GM21825 (cell line): ENCODE results near the gene GABARAP.

Experiments
- ATAC-seq: cut with Tn5 transposase; IDR thresholded peaks from one replicate; pipeline ENCODE4 v1.9.1; 2021; ENCODE audit warnings: mild to moderate bottlenecking, moderate library complexity; ENCODE audit not compliant: unreplicated experiment

Gene GABARAP

DNA sequence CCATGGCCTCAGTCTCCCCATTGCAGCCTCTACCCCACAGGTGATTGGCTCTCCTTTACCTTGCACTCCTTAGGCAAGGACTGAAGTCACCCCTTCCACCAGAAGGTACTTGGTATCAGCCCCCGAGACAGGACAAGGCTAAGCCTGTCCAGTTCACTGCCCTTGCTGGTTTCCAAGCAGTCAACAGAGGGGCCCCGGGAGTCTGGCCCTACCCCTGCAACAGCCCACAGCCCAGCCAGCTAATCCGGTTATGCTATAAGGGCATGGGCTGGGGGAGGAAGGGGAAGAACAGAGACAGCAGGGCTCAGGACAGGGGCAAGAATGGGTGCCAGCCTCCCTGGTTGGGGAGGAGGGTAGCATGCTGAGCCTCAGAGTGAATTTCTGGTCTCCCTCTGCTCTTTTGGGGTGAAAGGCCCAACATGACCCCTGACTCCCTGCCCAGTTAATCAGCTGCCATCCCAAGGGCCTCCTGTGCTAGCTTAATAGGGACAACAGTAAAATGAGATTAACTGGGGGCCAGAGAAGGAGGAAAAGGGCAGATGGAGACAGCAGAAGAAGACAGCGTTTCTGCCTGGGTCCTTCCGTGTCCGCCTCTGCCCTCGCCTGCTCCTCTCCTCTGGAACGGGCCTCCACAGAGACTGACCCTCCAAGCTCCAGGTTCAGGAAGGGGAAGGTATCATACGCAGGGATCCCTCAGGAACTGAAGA lies 33.3 kb downstream of the GABARAP start:
- ATAC-seq = no peak

DNA sequence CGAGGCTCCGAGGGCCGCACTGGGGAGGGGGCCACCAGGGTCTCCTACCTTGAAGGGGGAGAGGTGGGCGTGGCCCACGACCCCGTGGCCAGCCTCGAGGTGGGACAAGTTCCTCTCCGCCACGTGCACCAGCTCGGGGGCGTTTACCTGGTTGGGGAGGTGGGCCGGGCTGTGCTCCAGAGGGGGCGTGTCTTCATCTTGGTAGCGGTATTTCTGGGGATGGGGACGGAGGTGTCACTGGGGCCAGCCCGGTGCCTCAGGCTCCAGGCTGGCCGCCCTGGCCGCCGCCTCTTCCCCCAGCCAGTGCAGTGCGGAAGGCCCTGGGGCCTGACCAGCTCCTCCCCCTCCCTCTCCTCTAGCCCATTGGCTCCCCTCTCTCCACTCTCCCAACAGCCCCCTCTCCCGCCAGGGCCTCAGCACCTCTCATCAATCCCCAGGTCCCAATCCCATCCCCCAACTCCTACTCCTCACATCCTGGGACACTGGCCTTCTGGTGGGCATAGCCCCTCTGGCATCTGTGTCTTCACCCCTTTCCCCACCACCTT lies 34.1 kb downstream of the GABARAP start:
- ATAC-seq = no peak

DNA sequence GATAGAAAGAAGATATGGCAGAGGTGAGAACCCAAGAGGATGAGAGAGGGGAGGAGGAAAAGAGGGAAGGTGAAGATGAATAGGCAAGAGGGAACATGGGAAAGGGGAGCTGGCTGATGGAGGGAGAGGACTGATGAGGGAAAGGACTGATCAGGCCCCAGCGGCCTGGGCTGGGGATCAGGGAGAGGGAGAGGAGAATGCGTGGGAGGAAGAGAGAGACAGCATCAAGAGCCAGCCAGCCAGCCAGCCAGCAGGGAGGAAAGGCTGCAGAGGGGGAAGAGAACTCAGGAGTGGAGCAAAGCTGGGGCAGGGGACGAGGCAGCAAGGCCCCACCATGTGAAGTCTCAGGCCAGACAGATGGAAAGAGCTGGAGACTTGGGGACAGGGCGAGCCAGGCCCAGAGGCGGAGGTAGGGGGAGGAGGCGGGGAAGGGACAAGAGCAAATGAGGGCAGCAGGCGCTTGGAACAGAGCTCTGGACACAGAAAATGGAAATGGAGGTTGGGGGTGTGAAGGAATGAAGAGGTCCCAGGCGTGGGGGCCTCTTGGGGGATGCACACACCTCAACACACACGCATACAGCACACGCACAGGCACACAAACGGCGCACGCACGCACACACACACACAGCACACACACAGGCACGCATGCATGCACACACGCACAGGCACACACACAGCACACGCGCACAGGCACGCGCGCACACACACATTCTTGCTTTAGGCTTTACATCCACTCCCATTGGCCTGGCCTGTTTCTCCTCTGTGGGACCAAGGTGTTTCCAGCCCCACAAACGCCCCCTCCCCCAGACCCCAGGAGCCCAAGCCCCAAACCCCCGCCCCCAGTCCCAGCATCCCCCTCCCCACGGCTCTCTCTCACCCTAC lies 34.9 kb downstream of the GABARAP start:
- ATAC-seq = no peak

DNA sequence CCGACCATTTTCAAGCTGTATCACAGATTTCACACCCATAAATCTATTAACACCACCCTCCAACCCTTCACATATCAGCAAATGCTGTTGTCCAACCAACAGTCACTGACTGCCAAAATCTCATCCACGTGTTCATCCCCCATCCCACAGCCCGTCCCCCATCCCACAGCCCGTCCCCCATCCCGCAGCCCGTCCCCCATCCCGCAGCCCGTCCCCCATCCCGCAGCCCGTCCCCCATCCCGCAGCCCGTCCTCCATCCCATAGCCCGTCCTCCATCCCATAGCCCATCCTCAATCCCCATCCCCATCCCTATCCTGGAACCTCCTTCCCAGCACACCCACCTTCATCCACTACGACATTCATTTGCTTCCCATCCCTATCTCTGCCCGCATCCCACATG lies 36.7 kb downstream of the GABARAP start:
- no peak for ATAC-seq

DNA sequence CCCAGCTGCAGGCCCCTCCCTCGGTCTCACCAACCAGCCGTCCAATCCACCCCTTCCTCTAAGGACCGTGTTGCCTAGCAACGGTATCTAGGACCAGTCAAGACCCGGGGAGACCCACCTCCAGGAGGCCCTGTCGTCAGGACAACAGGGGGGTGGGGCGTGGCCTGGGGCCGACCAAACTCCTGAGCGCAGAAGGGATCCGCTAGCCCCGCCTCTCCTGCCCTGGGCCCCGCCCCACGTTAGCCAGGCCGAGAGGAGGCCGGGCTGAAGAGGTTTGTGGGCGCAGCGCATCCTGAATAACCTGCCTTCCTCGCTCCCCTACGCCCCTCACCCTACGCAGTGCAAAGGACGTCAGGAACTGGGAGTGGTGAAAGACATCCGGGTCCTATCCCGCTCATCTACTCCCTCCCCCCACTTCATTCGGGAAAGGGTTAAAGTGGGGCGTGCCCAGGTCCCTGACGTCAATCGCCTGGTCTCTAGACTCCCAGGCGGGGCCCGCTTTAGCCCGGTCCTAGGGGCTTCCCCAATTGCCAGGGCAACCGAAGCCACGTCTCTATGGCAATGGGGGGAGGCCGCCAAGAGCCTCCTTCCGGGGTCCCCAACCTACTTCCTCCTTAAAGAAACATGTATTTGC lies 37.3 kb downstream of the GABARAP start:
- ATAC-seq = peak; percentile 75

DNA sequence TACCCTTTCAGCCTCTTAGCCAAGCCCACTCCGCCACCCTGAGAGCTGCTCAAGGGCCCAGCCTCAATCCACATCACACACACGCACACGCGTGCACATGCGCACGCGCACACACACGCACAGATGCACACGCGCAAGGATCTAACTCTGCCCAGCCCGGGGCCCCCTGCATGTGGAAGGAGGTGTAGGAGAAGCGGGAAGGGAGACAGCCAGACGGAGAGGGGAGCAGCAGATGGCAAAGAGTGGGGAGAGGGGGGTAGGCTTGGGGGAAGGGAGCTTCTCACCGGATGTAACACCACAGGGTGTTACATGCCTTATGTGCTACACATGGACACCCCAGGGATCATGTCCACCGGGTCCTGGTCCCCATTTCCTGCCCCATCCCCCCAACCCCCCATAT lies 37.9 kb downstream of the GABARAP start:
- ATAC-seq = no peak

DNA sequence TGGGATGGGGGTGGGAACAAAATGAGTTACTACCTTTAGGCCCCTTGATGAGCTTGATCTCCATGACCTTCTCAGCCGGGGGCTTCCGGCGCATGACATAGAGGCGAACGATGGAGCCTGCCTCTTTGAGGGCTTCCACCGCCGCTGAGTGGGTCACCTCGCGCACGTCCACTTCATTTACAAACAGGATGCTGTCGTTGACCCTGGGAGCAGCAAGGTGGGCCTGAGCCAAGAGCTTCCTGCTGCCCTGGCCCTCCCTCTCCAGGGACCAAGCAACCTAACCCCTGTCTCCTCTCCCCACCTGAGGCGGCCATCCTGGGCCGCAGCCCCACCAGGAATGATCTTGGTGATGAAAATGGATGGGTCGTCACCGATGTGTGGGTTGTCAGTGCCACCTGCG lies 38.9 kb downstream of the GABARAP start:
- no peak for ATAC-seq

DNA sequence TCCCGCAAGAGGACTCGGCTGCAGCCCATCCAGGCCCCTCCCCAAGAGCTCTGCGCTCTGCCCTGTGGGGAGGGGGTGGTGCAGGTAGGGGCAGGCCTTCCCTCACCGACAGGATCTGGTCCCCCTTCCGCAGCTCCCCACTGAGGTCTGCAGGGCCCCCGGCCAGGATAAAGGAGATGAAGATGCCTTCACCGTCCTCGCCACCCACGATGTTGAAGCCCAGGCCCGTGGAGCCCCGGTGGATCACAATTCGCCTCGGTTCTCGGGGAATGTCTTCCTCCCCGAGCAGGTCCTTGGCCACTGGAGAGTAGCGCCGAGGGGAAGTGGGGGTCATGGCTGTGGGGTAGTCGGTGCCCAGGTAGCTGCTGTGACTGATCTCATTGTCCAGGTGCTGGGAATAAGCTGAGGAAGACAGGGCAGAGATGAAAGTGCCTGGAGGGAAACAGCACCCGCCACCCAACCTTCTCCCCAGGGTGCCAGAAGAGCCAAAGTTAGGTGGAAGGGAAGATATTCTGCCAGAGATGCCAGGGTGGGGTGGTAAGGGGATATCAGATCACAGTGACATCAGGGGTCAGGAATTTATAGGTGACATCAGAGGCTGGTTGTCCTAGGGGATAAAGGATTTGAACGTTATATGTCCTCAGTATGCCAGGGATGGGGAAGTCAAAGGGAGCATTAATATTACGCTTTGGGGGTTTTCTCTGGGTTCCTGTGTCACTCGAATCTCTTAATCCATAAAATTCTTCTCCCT lies 45.4 kb downstream of the GABARAP start:
- no peak for ATAC-seq

DNA sequence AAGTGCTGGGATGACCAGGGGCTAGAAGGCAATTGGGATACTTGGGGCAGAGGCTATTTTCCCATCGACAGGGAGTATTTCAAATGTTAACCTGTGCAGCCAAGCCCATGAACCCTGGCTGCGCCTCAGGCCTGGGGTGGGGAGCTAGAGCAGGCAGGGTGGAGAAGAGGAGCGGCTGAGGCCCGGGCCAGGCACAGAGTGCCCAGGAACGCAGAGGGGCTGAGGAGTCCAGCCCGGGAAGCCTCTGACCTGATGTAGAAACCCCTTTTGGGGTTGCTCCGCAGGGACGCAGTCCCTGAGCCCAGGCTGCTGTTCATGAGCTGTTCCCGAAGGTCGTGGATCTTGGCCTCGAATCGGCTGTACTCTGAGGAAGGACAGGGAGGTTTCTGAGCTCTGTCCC lies 46.3 kb downstream of the GABARAP start:
- ATAC-seq = no peak

DNA sequence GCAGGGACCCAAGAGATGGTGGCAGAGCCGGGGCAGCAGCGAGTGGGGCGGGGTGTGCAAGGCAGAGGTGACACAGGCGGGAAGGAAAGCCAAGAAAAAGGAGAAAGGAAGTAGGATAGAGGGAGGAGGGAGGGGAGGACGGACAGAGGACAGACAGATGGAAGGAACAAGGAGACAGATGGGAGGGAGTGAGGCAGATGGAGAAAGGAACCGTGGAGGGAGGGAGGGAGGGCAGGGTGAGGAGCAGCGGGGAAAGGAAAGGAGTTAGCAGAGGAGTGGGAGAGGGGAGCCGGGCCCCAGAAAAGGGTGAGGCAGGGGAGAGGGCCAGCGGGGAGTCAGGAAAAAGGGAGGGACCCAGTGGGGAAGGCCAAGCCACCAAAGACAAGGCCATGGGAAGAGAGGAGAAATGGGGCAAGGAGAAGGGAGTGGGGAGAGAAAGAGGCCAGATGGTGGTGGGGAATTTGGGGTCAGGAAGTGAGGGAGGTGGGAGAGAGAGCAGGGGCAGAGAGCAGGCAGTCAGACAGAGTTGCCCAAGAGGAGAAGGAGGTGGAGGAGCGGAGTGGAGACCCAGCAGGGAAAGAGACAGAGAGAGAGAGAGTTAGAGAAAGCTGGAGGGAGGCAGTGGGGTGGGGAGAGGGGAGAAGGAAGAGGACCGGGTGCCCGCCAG lies 49.8 kb downstream of the GABARAP start:
- ATAC-seq = no peak

DNA sequence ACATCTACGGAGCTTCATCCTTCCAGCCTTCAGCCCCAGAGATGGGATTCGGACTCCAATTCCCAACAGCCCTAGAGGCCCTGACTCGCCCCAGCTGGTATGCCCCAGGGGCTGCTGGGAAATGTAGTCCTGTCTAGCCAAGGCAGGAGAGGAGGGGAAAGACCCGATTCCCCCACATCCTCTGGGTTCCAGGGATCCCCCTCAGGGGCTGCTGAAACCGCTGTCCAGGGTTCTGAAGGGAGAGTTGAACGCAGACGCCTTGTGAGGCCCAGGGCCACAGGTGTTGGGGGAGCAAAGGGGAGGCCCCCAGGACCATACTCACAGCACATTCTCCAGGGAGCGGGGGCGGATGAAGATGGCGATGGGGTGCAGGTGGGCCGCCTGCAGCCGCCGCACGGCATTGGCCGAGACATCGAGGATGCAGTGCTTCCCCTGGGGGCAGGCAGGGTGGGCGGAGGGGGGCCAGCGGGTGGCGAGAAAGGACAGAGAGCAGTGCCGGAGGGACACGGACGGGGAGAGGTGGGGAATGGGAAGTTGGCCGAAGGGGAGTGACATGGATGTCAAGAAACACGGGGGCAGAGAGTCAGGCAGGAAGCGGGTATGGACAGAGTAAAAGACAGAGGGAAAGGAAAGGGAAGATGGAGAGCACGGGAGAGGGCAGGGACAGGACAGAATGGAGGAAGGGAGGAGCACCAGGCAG lies 50.5 kb downstream of the GABARAP start:
- no peak for ATAC-seq

DNA sequence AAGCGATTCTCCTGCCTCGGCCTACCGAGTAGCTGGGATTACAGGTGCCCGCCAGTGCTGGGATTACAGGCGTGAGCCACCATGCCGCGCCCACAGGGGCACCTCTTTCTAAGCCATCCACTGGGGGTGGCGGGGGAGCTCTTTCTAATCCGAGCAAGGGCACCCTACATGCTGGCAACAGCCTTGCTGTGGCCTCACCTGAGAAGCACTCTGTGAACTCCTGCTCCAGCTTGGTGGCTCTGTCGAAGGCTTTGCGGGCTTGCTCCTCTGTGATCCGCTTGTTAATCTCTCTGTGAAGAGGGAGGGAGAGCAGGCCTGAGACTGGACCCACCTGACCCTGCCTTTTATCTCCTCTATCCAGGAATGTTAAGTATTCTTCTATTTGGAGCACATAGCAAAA lies 51.2 kb downstream of the GABARAP start:
- no peak for ATAC-seq

DNA sequence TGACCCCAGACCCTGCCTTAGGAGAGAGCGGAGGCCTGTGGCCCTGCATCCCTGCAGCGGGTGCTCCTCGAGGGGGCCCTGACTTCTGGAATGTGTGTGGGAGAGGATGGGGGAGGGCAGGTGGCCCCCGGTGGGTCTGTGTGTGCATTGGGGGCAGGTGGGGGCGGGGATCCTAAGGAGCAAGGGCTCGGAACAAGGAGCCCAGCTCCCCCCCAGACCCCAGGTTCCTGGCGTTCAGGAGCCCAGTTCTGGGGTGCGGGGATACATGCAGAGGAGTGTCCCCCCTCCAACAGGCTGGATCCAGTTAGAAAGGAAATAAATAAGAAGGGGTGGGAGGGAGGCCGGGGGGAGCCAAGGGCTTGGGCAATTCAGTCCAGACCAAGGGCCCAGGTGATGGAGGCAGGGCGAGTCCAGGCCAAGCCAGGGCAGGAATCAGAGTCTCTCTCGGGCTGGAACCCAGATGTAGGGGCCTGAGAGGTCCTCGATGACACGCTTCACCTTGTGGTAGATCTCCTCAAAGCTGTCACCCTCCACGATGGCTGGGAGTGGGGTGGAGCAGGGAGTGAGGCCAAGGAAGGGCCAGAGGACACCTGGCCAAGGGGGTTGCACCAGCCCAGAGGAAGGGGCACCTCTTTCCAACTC lies 51.9 kb downstream of the GABARAP start:
- no peak for ATAC-seq
